ENCODE measurements around the gene MCC.

DNA sequence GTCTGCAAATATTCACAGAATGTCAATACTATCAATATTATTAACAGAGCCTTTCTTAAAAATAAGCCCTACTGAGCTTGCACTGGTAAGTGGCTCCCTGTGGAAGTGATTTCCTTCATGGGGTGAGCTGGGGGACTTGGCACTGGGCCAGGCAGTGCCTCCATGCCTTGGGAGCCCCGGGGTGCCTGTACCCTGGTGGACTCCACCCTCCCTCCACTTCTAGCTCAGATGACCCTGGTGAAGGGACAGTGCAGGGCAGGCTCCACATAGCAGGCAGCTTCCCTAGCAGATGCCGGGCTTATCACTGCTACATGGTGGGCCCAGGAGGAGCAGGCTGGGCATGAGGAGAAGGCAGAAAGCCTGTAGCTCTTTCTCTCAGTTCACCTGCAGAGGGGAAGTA, 392.4 kb downstream of the MCC start:
- no peak for TF ChIP-seq POLR2A (IDR thresholded peaks at IDR 0.05)
- TF ChIP-seq, protein P1, sequence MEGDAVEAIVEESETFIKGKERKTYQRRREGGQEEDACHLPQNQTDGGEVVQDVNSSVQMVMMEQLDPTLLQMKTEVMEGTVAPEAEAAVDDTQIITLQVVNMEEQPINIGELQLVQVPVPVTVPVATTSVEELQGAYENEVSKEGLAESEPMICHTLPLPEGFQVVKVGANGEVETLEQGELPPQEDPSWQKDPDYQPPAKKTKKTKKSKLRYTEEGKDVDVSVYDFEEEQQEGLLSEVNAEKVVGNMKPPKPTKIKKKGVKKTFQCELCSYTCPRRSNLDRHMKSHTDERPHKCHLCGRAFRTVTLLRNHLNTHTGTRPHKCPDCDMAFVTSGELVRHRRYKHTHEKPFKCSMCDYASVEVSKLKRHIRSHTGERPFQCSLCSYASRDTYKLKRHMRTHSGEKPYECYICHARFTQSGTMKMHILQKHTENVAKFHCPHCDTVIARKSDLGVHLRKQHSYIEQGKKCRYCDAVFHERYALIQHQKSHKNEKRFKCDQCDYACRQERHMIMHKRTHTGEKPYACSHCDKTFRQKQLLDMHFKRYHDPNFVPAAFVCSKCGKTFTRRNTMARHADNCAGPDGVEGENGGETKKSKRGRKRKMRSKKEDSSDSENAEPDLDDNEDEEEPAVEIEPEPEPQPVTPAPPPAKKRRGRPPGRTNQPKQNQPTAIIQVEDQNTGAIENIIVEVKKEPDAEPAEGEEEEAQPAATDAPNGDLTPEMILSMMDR (IDR thresholded peaks at IDR 0.05) = no peak
- TF ChIP-seq POLR2AphosphoS5 (IDR thresholded peaks at IDR 0.05) = no peak

Measured in breast epithelium (tissue), 3 donors.